Muscle of leg (tissue), 11 donors: Measurements from ENCODE around the gene NELFE. TPM values are rescaled to one million over a fixed set of nuclear protein-coding genes. Genes with fewer than 3 reads are reported as not detected.
"Not testable (repeated sequence)": the region's sequence is repeated elsewhere in the genome, so short reads cannot be mapped to it uniquely, and the experiment has no call there.

Source experiments
- DNase-seq: peaks from one replicate; pipeline ENCODE4 v3.0.0; 2013
- H3K27ac ChIP-seq: one replicate; pipeline ENCODE4 v1.5.1; 2013; ENCODE audit warnings: mild to moderate bottlenecking, low read length, control low read depth
- H3K27me3 ChIP-seq: one replicate; pipeline ENCODE4 v1.6.1; 2013; ENCODE audit warnings: low read length; ENCODE audit not compliant: control insufficient read depth, insufficient read depth
- H3K36me3 ChIP-seq: one replicate; pipeline ENCODE4 v1.6.1; 2013; ENCODE audit warnings: low read length; ENCODE audit not compliant: control insufficient read depth, insufficient read depth
- H3K4me1 ChIP-seq: one replicate; pipeline ENCODE4 v1.6.1; 2013; ENCODE audit warnings: low read length; ENCODE audit not compliant: control insufficient read depth, insufficient read depth
- H3K4me3 ChIP-seq: one replicate; pipeline ENCODE4 v1.5.1; 2013; ENCODE audit warnings: low read length, control low read depth
- H3K9me3 ChIP-seq: replicated peaks from 2 replicates; pipeline ENCODE4 v1.6.1; 2013; ENCODE audit warnings: low read depth, low read length; ENCODE audit not compliant: control insufficient read depth
- WGBS: methylation state at CpG from one replicate; pipeline ENCODE4 v1.1.5; 2013; ENCODE audit warnings: missing lambda C conversion rate; ENCODE audit not compliant: insufficient coverage; 5-methylcytosine and 5-hydroxymethylcytosine counted together
- polyA plus RNA-seq, 8 donors: library from polyadenylated mRNA; unstranded; fragments of 120-200 nt; gene quantifications; one replicate each; pipeline versions ENCODE4 v1.2.1 to v1.2.3, GENCODE V29; 2013; ENCODE audit warnings: inconsistent platforms in 1 of 8, low replicate concordance in 1 of 8; ENCODE audit not compliant: insufficient read length in 8 of 8, insufficient read depth in 1 of 8
- total RNA-seq: library from RNA; stranded (reverse); fragments of 120-200 nt; gene quantifications from one replicate; pipeline ENCODE4 v1.2.4, GENCODE V29; 2013

The NELFE gene
- total and polyA plus RNA-seq, 9 donors = 48.9 to 72.6 (median 68.7) TPM

GRCh38 chr6:31922942-31923341 is 35.8 kb downstream of the NELFE start:
- H3K36me3 ChIP-seq = no peaks in the 10 kb centered on the region
- DNase-seq = no peak
- no peak overlapping the region for H3K4me3 ChIP-seq
- H3K27ac ChIP-seq = no peak overlapping the region
- H3K9me3 ChIP-seq = no peaks in the 10 kb centered on the region
- WGBS = 20% methylated on average over 5 of the region's 5 CpGs
- peaks cover 5% of the 10 kb centered on the region for H3K27me3 ChIP-seq
- no peaks in the 10 kb centered on the region for H3K4me1 ChIP-seq

GRCh38 chr6:31920811-31921210 is 38.0 kb downstream of the NELFE start:
- no peaks in the 10 kb centered on the region for H3K9me3 ChIP-seq
- no peak overlapping the region for H3K27ac ChIP-seq
- H3K36me3 ChIP-seq = no peaks in the 10 kb centered on the region
- H3K4me1 ChIP-seq = no peaks in the 10 kb centered on the region
- 75% methylated on average over 1 of the region's 2 CpGs for WGBS
- H3K4me3 ChIP-seq = no peak overlapping the region
- DNase-seq = no peak
- no peaks in the 10 kb centered on the region for H3K27me3 ChIP-seq

- H3K27ac ChIP-seq = no peak overlapping the region
- H3K27me3 ChIP-seq = no peaks in the 10 kb centered on the region
- H3K36me3 ChIP-seq = no peaks in the 10 kb centered on the region
- no peaks in the 10 kb centered on the region for H3K4me1 ChIP-seq
- DNase-seq = no peak
- H3K4me3 ChIP-seq = no peak overlapping the region
- H3K9me3 ChIP-seq = no peaks in the 10 kb centered on the region
- no CpG with 5 or more reads among the region's 6 CpGs for WGBS
These were observed 39.0 kb downstream of the NELFE start for GRCh38 chr6:31919624-31920303.

GRCh38 chr6:31918069-31918720 is 40.6 kb downstream of the NELFE start:
- no CpG with 5 or more reads among the region's 8 CpGs for WGBS
- H3K27me3 ChIP-seq = no peaks in the 10 kb centered on the region
- H3K36me3 ChIP-seq = no peaks in the 10 kb centered on the region
- H3K9me3 ChIP-seq = no peaks in the 10 kb centered on the region
- H3K4me1 ChIP-seq = no peaks in the 10 kb centered on the region
- H3K27ac ChIP-seq = no peak overlapping the region
- no peak overlapping the region for H3K4me3 ChIP-seq
- no peak for DNase-seq

- H3K4me3 ChIP-seq = no peak overlapping the region
- no peaks in the 10 kb centered on the region for H3K9me3 ChIP-seq
- DNase-seq = no peak
- H3K27ac ChIP-seq = no peak overlapping the region
- 88% methylated on average over 2 of the region's 6 CpGs for WGBS
- H3K4me1 ChIP-seq = no peaks in the 10 kb centered on the region
- no peaks in the 10 kb centered on the region for H3K27me3 ChIP-seq
- H3K36me3 ChIP-seq = no peaks in the 10 kb centered on the region
These were observed 43.0 kb downstream of the NELFE start for GRCh38 chr6:31915756-31916155.

- H3K9me3 ChIP-seq = no peaks in the 10 kb centered on the region
- no peak for DNase-seq
- H3K36me3 ChIP-seq = no peaks in the 10 kb centered on the region
- H3K4me3 ChIP-seq = no peak overlapping the region
- H3K4me1 ChIP-seq = no peaks in the 10 kb centered on the region
- no peaks in the 10 kb centered on the region for H3K27me3 ChIP-seq
- no peak overlapping the region for H3K27ac ChIP-seq
These were observed 43.4 kb downstream of the NELFE start for GRCh38 chr6:31915351-31915750.

- no peak overlapping the region for H3K4me3 ChIP-seq
- 67% methylated on average over 9 of the region's 11 CpGs for WGBS
- H3K9me3 ChIP-seq = no peaks in the 10 kb centered on the region
- H3K4me1 ChIP-seq = no peaks in the 10 kb centered on the region
- H3K27me3 ChIP-seq = peaks cover 3% of the 10 kb centered on the region
- H3K27ac ChIP-seq = no peak overlapping the region
- no peaks in the 10 kb centered on the region for H3K36me3 ChIP-seq
- no peak for DNase-seq
These were observed 46.8 kb downstream of the NELFE start for GRCh38 chr6:31911826-31912585.

GRCh38 chr6:31909298-31909697 is 49.5 kb downstream of the NELFE start:
- 74% methylated on average over 4 of the region's 7 CpGs for WGBS
- not testable (repeated sequence) for H3K9me3 ChIP-seq, H3K4me3 ChIP-seq, DNase-seq, H3K4me1 ChIP-seq, H3K27ac ChIP-seq, H3K36me3 ChIP-seq, H3K27me3 ChIP-seq

- Histone ChIP-seq H3K9me3 (no peaks in the 10 kb centered on the region), H3K27ac (no peak overlapping the region), H3K4me1 (no peaks in the 10 kb centered on the region), H3K27me3 (peaks cover 3% of the 10 kb centered on the region), H3K36me3 (no peaks in the 10 kb centered on the region), H3K4me3 (no peak overlapping the region)
- WGBS = 20% methylated on average over 1 of the region's 4 CpGs
- DNase-seq = no peak
These were observed 50.0 kb downstream of the NELFE start for GRCh38 chr6:31908791-31909190.

GRCh38 chr6:31908255-31908654 is 50.5 kb downstream of the NELFE start:
- H3K27ac ChIP-seq, H3K36me3 ChIP-seq, H3K27me3 ChIP-seq, H3K4me3 ChIP-seq, H3K4me1 ChIP-seq, H3K9me3 ChIP-seq, DNase-seq: not testable (repeated sequence)
- WGBS = no CpG with 5 or more reads among the region's 5 CpGs
